DMS79 treated with DMSO at 0.1 percent for 48 hours (cell line): ENCODE measurements around the gene MARK2.

ENCODE experiments used
- DNase-seq: peaks from one replicate; lab custom pipeline; 2025; lab: John Stamatoyannopoulos, UW

The MARK2 gene

GRCh38 chr11:63882555-63883242 lies 43.8 kb downstream of the MARK2 start:
- peak; percentile 17 for DNase-seq

GRCh38 chr11:63883791-63884190 lies 44.9 kb downstream of the MARK2 start:
- no peak for DNase-seq

GRCh38 chr11:63884196-63884932 lies 45.5 kb downstream of the MARK2 start:
- peak; percentile 88 for DNase-seq

- DNase-seq = no peak
Measured at GRCh38 chr11:63887386-63887999, 48.6 kb downstream of the MARK2 start.

- peak; percentile 80 for DNase-seq
Measured at GRCh38 chr11:63888170-63889086, 49.5 kb downstream of the MARK2 start.

GRCh38 chr11:63889344-63889743 lies 50.4 kb downstream of the MARK2 start:
- DNase-seq = no peak

- DNase-seq = no peak
Measured at GRCh38 chr11:63890368-63890767, 51.5 kb downstream of the MARK2 start.

GRCh38 chr11:63892228-63892627 lies 53.3 kb downstream of the MARK2 start:
- DNase-seq = no peak

GRCh38 chr11:63893355-63893754 lies 54.4 kb downstream of the MARK2 start:
- no peak for DNase-seq

- peak; percentile 90 for DNase-seq
Measured at GRCh38 chr11:63896071-63896470, 57.2 kb downstream of the MARK2 start.

- DNase-seq = no peak
Measured at GRCh38 chr11:63897459-63898146, 58.7 kb downstream of the MARK2 start.

- no peak for DNase-seq
Measured at GRCh38 chr11:63901660-63902059, 62.8 kb downstream of the MARK2 start.

- no peak for DNase-seq
Measured at GRCh38 chr11:63903884-63904283, 65.0 kb downstream of the MARK2 start.

GRCh38 chr11:63904743-63905142 lies 65.8 kb downstream of the MARK2 start:
- DNase-seq = no peak

- DNase-seq = no peak
Measured at GRCh38 chr11:63905179-63905578, 66.3 kb downstream of the MARK2 start.

- no peak for DNase-seq
Measured at GRCh38 chr11:63906087-63906486, 67.2 kb downstream of the MARK2 start.

GRCh38 chr11:63906585-63906984 lies 67.7 kb downstream of the MARK2 start:
- no peak for DNase-seq

GRCh38 chr11:63907063-63907462 lies 68.2 kb downstream of the MARK2 start:
- no peak for DNase-seq

GRCh38 chr11:63907808-63908530 lies 69.1 kb downstream of the MARK2 start:
- no peak for DNase-seq

GRCh38 chr11:63908631-63909401 lies 69.9 kb downstream of the MARK2 start:
- DNase-seq = no peak
